Astrocyte (in vitro differentiated cells and primary cell): ENCODE data around the gene SORBS2.

Experiments
- CTCF ChIP-seq: IDR thresholded peaks from 2 replicates; pipeline ENCODE4 v1.5.1; 2011; ENCODE audit warnings: low read depth, mild to moderate bottlenecking, inconsistent platforms, low read length, moderate library complexity; ENCODE audit not compliant: insufficient read depth
- EZH2 ChIP-seq: IDR thresholded peaks from 2 replicates; pipeline ENCODE4 v1.6.1; 2012; ENCODE audit warnings: mild to moderate bottlenecking, low read length, inconsistent platforms; ENCODE audit not compliant: insufficient read depth

- TF ChIP-seq CTCF (no peak), EZH2 (no peak)
Observed at GRCh38 chr4:185740471-185740873, 71.5 kb downstream of the SORBS2 start.
